HCEC 1CT (cell line): ENCODE data around the gene MBP.
A peak's percentile ranks its signal among the peaks of the same experiment; 100 is the strongest.
"Not testable (repeated sequence)": the region's sequence is repeated elsewhere in the genome, so short reads cannot be mapped to it uniquely, and the experiment has no call there.

ENCODE experiments used
- DNase-seq: peaks from one replicate; pipeline ENCODE4 v3.0.0-alpha.2; 2017

The MBP gene

DNA sequence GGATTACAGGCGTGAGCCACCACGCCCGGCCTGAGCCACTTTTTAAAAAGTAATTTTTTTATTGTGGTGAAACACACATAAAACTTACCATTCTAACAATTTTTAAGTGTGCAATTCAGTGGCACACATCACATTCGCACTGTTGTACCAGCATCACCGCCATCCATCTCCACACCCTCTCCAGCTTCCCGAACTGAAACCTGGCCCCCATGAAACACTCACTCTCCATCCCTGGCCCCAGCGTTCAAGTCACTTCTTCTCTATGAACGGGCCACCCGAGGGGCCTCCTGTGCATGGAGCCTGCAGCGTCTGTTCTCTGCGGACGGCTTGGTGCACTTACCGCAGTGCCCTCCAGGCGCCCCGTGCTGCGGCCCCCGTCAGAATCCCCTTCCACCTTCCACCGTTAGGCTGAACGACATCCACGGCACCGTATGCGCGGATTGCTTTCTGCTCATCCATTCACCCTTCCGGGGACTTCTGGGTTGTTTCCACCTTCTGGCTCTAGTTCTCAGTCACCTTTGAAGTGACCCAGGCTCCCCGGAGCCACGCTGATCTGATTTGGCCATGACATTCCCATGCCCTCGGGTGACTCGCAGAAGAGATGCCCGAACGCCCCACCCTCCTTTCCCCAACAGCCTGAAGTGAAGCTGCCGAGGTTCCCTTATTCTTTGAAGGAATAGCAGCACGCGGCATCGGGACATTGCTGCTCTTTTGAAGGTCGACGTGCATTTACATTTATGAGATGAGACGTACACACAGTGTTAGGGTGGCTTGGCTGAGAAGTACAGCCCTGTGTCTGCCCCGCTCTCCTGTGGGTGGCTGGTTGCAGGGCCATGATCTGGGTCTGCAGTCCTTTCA, 134.4 kb downstream of the MBP start:
- DNase-seq = no peak

DNA sequence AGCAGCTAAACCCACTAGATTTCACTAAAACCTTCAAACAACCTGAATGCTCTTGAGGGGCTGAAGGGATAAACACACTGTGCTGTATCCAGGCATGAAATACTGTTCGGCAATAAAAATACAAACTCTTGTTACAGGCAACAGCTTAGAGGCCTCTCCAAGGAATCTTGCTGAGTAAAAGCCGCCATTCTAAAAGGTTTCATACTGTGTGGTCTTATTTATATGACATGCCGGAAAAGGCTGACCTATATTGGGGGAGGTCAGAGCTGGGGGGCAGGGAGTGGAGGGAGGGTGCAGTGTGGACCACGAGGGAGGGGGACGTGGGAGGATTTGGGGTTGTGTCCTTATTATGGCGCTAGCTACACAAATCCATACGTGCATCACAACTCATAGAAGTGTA, 136.2 kb downstream of the MBP start:
- DNase-seq = no peak

DNA sequence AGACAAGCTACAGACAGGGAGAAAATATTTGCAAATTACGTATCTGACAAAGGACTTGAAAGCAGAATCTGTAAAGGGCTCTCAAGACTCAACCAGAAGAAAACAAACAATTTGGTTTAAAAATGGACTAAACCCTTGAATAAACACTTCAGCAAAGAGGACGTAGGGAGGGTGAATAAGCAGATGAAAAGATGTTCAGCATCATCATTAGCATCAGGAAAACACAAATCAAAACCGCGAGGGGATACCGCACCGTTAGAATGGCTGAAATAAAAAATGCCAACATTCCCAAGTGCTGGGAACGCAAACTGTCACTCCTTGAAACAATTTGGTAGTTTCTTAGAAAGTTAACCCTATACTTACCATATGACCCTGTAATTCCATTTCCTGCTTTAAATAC, 136.7 kb downstream of the MBP start:
- DNase-seq = no peak

DNA sequence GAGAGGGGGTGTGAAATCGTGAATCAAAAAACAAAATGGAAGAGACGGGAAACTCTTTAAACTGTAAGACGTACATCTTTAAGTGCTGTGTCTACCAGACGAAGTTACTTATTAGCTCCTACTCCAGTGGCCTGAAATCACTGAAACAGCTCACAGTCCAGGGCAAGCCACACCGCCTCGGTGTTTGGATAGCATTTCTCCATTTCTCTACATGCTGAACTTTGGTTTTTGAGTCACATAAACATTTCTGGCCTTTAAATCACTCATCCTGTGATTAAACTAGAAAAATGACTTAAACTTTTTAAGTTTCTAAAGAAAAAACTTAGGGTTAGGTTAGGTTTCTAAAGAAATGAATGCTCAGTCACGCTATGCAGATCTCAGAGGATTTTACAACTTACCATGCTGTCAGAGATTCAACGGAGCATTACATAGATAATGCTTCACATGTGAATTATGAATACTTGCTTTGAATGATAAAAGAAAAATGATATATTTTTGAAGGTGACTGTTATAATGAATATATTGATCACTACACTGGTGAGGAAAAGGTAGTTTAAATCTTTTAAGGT, 138.4 kb downstream of the MBP start:
- no peak for DNase-seq

GRCh38 chr18:76993573-76993972, 139.0 kb downstream of the MBP start:
- no peak for DNase-seq

- DNase-seq = no peak
These were observed 139.5 kb downstream of the MBP start for GRCh38 chr18:76993085-76993382.

DNA sequence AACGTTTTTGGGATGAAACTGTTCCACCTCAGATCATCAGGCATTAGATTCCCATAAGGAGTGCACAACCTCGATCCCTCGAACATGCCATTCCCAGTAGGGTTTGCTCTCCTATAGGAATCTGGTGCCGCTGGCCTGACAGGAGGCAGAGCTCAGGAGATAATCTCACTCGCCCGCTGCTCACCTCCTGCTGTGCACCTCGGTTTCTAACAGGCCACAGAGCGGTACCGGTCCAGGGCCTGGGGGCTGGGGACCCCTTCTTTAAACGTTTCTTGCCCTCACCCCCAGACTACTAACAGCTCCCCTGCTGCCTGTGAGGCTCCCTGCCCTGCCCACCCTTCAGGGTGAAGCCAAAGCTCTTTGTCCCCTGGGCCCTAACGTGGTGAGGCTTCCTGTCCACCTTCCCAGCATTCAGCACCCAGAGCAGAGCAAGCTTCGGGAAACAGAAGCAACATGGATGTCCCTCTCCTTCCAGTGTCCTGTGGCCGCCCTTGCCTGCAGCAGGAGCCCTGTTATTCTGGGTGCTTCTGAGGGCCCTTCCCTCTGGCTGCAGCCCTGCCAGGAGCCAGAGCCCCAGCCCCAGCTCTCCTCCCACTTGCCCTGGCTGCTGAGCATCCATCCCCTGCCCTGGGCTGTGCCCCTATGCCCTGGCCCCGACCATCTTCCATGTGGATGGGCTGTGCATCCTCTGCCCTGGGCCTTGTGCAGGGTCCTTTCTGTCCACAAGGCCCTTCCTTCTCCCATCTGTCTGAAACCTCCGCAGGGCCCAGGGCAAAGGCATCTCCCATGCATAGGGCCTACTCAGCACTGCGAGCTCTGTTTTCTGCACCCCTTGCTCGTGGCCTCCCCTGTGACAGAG, 140.1 kb downstream of the MBP start:
- no peak for DNase-seq

DNA sequence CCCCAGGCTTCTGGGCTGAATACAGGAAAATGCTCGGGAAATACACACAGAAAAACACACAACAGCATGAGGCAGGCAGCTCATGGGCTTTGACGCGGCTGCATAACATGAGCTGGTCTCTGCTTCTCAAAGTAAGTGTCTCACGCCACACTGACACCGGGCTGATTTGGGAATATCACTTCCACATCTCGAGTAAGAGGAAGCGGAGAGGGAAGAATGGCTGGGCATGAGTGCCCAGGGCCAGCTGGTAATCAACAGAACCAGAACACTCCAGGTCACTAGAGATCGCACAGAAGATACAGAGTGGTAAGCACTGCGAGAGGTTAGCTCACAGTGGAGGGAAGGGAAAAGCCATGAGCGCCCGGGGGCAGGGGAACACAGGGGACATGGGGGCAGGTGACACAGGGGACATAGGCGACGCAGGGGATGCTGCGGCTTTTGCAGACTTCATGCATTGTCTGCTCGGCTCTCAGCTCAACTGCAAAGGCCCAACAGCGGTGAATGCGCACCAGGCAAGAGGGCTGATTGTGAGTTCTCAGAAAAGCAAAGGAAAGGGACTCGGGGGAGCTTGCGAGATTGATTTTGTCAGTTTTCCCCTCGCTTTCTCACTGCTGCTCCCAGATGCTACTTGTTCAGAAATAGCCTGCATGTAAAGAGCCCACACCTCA, 141.4 kb downstream of the MBP start:
- DNase-seq = no peak

DNA sequence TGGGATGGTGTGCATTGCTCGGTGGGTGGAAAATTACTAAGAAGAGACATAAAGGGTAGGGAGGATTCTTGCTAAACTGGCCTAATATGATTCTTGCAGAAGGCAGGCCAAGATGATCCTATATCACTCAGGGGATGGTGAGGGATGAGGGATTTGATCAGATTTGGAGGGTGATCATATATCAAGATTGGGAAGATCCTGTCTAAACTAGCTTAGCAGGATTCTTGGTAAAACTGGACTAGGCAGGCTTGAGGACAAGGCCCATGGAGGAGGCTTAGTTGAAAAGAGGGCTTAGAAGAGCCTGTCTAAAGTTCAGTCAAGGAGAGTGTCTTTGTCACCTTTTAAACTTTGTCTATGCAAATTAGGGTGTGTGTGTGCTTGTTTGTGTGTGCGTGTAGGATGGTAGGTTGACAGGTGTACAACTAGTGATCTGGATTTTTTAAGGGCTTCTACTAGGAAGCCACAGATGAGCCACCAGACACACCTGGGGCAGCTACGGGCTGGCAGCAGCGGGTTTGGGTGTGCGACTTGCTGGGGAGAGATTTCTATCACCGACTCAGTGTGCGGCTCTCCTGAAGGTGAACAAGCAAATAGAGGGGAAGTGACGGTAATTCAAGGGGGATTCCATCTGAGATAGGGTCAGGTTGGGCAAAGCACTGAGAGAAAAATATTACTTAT, 142.1 kb downstream of the MBP start:
- not testable (repeated sequence) for DNase-seq

- no peak for DNase-seq
These were observed 142.9 kb downstream of the MBP start for GRCh38 chr18:76989647-76990190.

DNA sequence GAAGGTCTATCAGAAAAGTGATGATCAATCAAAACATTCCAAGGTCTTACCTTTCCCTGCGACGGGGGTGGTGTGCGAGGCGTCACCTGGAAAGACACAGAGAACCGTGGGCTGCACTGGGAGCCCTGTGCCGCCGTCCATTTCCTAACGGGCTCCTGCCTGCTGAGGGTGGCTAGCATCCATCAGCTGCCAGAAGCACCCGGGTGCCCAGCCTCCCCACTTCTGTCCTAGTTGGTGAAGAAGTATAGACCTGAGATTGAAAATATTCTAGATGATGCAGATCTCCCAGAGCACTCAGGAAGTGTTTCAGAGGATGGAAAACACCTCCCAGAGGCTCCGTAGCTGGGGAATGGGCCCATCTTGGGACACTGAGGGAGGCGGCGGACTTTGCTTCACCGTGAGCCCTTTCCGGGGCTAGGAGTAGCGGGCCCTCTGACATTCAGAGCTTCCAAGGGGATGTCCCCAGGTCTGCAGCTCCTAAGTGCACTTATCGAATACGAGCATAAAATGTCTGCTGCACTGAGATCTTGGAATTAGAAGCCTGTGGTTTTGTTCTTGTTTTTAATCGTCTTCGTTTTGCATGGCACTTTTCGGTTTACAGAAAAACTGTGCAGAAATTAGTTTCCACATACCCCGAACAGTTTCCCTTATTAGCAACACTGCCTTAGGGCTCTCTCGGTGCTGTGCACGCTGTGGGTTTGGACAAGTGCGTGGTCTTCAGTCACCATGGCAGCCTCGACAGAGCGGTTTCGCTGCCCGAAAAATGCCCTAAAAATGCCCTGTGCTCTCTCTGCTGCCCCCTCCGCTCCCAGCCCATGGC, 143.5 kb downstream of the MBP start:
- DNase-seq = no peak

DNA sequence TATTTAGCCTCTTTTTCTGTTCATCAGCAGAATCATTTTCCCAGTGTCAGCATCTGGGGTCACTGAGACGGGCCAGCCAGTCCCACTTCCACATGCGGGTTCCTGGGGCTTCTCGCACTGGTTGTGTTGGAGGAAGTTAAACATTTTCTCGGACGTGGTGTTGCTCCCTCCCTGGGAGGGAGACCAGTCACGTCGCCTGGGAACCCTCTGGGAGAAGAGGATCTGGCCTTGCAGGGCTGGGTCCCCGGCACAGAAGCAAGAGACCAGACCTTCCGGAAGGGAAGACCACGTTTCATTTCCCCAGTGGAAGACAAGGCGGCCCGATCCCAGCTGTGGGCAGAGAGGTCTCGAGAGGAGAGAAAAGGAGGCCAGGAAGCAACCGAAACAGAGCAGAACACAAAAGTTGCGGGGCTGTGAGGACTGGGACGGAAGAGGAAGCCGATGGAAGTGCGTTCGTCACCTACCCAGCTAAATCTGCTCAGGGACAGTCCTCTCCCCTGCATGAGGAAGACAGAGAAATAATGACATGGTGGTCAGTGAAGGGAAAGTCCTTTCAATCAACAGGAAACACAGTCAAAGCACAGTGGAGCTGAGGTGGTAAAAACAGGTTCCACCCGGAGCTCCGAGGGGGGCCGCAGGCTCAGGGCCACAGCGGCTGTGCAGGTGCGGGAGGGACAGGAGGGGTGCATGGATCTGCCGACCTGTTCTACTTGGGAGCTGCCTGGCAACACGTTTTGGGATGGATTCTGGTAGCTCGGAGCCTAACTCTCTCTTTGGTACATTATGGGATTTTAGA, 144.4 kb downstream of the MBP start:
- DNase-seq = no peak

DNA sequence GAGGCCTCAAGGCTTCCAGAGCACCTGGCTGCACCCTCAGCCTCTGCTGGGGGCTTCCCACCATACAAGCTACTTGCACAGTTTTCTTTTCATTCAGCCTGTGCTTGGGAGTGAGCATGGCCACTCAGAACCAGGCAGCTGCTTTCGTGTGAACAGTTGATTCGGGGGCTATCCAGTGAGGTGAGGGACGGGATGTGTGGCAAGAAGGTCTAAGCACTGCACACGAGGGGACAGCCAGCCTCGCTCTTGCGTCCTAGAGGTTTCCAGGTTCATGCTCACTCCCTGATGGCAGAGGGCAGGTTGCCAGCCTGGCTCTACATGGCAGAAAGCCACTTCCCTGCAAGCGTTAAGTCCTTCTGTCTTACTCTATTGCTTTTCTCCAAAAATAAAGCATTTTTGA, 146.2 kb downstream of the MBP start:
- DNase-seq = no peak

DNA sequence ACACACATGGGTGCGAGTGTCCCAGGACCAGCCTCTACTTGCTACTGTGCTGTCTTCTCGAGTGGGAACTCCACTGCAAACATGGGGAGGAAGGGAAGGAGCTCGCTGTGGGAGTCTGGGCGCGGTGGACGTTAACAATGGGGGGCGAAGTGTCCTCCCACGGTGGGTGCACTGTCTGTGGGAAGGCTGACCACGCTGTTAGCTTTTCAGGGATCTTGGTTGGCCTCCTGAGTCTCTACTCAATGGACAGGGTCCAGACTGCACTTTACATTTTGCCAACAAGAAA, 146.7 kb downstream of the MBP start:
- no peak for DNase-seq

DNA sequence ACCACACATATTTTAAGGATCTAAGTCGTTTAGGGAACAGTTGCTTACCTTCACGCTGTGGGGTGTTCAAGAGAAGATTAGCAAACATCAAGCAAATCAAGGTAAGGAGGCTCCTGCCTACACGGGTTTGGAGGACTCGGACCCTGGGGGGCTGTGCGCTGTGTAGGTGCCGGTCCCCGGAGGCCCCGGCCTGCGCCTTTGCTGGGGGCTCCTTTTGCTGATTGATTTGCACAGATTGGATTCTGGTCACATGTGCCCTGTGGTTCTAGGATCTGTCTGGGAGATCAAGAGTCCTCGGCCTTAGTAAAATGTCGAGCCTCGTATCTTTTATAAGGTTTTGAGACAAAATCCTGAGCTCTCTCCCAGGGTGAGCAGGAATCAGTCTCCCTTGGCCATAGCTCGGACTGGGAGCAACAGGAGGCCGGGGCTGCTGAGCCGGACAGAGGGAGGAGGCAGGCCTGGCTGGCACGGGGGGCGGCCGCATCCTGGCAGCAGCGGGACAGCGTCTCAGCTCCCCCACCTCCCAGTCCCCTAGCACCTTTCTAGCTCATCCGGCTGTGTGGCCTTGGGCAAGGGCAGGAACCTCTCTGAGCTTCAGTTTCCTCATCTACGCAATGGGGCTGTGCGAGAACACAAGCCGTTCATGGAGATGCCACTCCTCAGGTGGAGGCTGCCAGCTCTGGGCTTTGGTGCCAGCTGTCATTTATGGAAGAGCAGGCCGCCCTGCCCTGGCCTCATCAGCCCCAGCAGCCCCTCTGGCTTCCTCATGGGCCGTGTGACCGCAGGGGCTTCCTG, 147.2 kb downstream of the MBP start:
- no peak for DNase-seq

- DNase-seq = no peak
These were observed 148.1 kb downstream of the MBP start for GRCh38 chr18:76984193-76985155.

GRCh38 chr18:76983613-76984051, 149.0 kb downstream of the MBP start:
- no peak for DNase-seq

DNA sequence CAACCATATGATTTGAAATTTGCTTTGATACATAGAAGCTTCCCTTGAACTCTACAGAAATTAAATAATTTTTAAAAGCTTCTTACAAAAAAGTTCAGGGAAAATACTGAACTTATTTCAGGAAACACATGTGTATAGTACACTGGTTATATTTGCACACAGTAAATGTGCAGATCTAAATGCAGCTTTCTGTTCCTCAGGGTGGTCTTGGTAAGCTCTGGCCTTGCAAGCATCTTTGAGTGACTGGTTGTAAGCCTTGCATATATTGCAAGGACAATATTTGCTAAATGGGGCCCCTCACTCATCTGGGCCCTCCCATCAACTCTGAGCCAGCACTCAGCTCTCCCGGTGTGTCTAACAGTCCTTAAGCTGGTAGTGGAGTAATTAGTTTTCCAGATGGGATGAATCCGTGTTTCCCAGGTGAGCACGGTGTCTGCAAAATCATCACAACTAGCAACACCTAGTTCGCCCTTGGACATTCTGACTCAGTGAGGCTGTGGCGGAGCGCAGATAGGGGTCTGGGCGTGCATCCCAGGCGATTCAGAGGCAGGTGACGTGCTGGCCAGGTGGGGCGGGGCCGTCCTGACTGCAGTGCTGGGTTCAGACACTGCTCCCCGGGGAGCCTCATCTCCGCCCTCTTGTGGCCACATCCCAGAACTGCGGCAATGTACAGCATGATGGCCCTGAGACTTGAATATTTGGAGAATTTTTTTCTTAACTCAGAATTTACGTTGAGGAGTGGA, 149.6 kb downstream of the MBP start:
- DNase-seq = peak; percentile 48
